SU-DHL-6 (cell line): ENCODE measurements around the gene AMN.

ENCODE experiments used
- CTCF ChIP-seq: fragments of 200-600 bp; sonication (generic); IDR thresholded peaks from one replicate; pipeline ENCODE4 v1.5.1; 2017; ENCODE audit warnings: antibody characterized with exemption, mild to moderate bottlenecking, low read length, moderate library complexity; ENCODE audit not compliant: insufficient read depth, poor library complexity, severe bottlenecking
- EZH2phosphoT487 ChIP-seq: fragments of 200-600 bp; sonication (generic), shearing (Covaris generic); conservative IDR thresholded peaks from 2 replicates; pipeline ENCODE4 v1.6.1; 2018; ENCODE audit warnings: mild to moderate bottlenecking, antibody characterized with exemption, low read length, moderate library complexity, mixed read lengths

- TF ChIP-seq CTCF (no peak), EZH2phosphoT487 (no peak)
Observed at GRCh38 chr14:102906616-102907302, 15.7 kb upstream of the AMN start.
